ENCODE data around the gene HMGN5. TPM values are rescaled to one million over a fixed set of nuclear protein-coding genes. Genes with fewer than 3 reads are reported as not detected.

The HMGN5 gene
- total RNA-seq, 4 donors from 2014 or later, result 2.4 to 7.4 (median 3.5) TPM

- ATAC-seq (ENCODE audit: low FRiP score), result no peak
- DNase-seq (ENCODE audit: low spot score), result no peak
- TF ChIP-seq, protein P1, sequence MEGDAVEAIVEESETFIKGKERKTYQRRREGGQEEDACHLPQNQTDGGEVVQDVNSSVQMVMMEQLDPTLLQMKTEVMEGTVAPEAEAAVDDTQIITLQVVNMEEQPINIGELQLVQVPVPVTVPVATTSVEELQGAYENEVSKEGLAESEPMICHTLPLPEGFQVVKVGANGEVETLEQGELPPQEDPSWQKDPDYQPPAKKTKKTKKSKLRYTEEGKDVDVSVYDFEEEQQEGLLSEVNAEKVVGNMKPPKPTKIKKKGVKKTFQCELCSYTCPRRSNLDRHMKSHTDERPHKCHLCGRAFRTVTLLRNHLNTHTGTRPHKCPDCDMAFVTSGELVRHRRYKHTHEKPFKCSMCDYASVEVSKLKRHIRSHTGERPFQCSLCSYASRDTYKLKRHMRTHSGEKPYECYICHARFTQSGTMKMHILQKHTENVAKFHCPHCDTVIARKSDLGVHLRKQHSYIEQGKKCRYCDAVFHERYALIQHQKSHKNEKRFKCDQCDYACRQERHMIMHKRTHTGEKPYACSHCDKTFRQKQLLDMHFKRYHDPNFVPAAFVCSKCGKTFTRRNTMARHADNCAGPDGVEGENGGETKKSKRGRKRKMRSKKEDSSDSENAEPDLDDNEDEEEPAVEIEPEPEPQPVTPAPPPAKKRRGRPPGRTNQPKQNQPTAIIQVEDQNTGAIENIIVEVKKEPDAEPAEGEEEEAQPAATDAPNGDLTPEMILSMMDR (IDR thresholded peaks at IDR 0.05), result no peak
These were observed 29.8 kb upstream of the HMGN5 start for GRCh38 chrX:81231476-81231875.

- TF ChIP-seq, protein P1 (IDR thresholded peaks at IDR 0.05), result no peak
- no peak for DNase-seq (ENCODE audit: low spot score)
- ATAC-seq (ENCODE audit: low FRiP score), result no peak
These were observed 28.2 kb upstream of the HMGN5 start for GRCh38 chrX:81229901-81230300.

GRCh38 chrX:81229229-81229628 is 27.5 kb upstream of the HMGN5 start:
- TF ChIP-seq, protein P1 (IDR thresholded peaks at IDR 0.05), result no peak
- ATAC-seq (ENCODE audit: low FRiP score) (no peak), DNase-seq (ENCODE audit: low spot score) (no peak)

DNA sequence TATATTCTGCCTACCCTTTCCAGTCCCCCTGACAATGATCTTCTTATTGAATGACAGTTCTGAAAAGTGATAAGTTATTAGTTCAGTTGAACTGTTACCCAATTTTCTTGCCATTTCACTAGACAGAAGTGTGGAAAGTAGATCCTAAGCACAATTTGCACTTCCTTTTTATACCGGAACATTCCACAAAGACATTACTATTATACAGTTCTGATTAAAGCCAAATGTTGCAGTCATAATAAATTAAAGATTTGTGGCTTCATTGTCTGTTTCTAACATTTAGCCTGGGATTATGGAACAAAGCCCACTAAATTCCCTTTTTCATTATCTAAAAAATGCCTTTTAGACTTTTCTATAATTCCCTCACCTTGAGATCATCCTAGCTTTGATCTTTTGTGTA is 14.0 kb upstream of the HMGN5 start:
- ATAC-seq (ENCODE audit: low FRiP score), result no peak
- TF ChIP-seq, protein P1 (IDR thresholded peaks at IDR 0.05), result no peak
- no peak for DNase-seq (ENCODE audit: low spot score)

- ATAC-seq (ENCODE audit: low FRiP score) (no peak), DNase-seq (ENCODE audit: low spot score) (no peak)
These were observed 7.2 kb upstream of the HMGN5 start for GRCh38 chrX:81208916-81209315.

DNA sequence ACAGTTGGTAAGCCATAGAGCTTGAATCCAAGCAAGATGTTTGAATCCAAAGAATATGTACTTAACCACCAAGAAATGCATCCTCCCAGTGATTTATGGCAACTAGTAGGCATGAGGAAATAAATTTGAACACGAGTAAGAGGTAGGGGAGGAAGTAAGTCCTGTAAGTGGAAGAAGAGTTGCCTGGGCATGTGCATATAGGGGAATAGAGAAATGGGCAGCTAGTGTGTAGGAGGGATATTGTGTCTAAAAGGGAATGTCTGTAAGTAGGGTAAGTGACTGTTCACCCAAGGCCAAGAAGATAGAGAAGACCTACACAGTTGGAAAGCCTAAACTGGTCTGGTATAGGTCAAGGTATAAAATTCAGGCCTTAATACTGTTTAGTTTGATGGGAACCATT is 4.8 kb upstream of the HMGN5 start:
- no peak for ATAC-seq (ENCODE audit: low FRiP score)
- no peak for DNase-seq (ENCODE audit: low spot score)
- TF ChIP-seq, protein P1 (IDR thresholded peaks at IDR 0.05), result no peak

More at GRCh38 chrX:81208916-81209315, 7.2 kb upstream of the HMGN5 start:
- TF ChIP-seq, protein P1 (IDR thresholded peaks at IDR 0.05), result no peak

DNA sequence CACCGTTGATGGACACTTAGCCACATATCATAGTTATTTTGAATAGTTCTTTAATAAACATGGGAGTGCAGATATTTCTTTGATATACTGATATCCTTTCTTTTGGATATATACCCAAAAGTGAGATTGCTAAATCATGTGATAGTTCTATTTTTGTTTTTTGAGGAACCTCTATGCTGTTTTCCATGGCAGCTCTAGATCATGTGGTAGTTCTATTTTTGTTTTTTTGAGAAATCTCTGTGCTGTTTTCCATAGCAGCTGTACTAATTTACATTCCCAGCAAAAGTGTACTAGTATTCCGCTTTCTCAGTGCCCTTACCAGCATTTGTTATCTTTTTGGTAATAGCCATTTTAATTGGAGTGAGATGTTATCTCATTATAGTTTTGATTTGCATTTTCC is 3.8 kb upstream of the HMGN5 start:
- ATAC-seq (ENCODE audit: low FRiP score) (no peak), DNase-seq (ENCODE audit: low spot score) (no peak)
- TF ChIP-seq, protein P1 (IDR thresholded peaks at IDR 0.05), result no peak

Measured in omental fat pad (tissue), 4 donors.